Activated CD8-positive, alpha-beta memory T cell treated with anti-CD3 and anti-CD28 coated beads, Interleukin-2, amount 10 ng/mL, durations not matched to agents 7 days and 5 days (primary cell): ENCODE data around the gene MEN1. TPM values are rescaled to one million over a fixed set of nuclear protein-coding genes. Genes with fewer than 3 reads are reported as not detected.

Experiments
- ATAC-seq: fragments of 150-1000 bp; cut with Tn5 transposase; one replicate; pipeline ENCODE4 v1.10.0; 2021; ENCODE audit warnings: moderate library complexity
- CTCF ChIA-PET: fragments of 350-600 bp; sonication (Branson Sonifier 250); formaldehyde crosslinking; loops from one replicate; lab custom pipeline; 2021; ENCODE audit warnings: antibody characterized with exemption; lab: Charles Lee
- DNase-seq: peaks from one replicate; pipeline ENCODE4 v3.0.0-alpha.2; 2020
- H3K27ac Mint-ChIP-seq: one replicate; pipeline ENCODE4 v1.8.0; 2021; ENCODE audit warnings: mild to moderate bottlenecking, mixed read lengths
- H3K27me3 Mint-ChIP-seq: one replicate; pipeline ENCODE4 v1.8.0; 2021; ENCODE audit warnings: mixed read lengths
- H3K36me3 Mint-ChIP-seq: one replicate; pipeline ENCODE4 v1.8.0; 2021; ENCODE audit warnings: mild to moderate bottlenecking, mixed read lengths
- H3K4me1 Mint-ChIP-seq: one replicate; pipeline ENCODE4 v1.8.0; 2021; ENCODE audit warnings: mixed read lengths
- H3K4me3 Mint-ChIP-seq: one replicate; pipeline ENCODE4 v1.8.0; 2021; ENCODE audit warnings: mild to moderate bottlenecking, moderate library complexity, mixed read lengths
- H3K9me3 Mint-ChIP-seq: one replicate; pipeline ENCODE4 v1.8.0; 2022; ENCODE audit warnings: low read depth, mixed read lengths
- total RNA-seq, 2 experiments: library from RNA; stranded (reverse); gene quantifications; one replicate each; pipeline ENCODE4 v1.2.3, GENCODE V29; 2021

Gene MEN1
- total RNA-seq, 2 experiments from 2014 or later, result 31.2 to 42.1 TPM

DNA sequence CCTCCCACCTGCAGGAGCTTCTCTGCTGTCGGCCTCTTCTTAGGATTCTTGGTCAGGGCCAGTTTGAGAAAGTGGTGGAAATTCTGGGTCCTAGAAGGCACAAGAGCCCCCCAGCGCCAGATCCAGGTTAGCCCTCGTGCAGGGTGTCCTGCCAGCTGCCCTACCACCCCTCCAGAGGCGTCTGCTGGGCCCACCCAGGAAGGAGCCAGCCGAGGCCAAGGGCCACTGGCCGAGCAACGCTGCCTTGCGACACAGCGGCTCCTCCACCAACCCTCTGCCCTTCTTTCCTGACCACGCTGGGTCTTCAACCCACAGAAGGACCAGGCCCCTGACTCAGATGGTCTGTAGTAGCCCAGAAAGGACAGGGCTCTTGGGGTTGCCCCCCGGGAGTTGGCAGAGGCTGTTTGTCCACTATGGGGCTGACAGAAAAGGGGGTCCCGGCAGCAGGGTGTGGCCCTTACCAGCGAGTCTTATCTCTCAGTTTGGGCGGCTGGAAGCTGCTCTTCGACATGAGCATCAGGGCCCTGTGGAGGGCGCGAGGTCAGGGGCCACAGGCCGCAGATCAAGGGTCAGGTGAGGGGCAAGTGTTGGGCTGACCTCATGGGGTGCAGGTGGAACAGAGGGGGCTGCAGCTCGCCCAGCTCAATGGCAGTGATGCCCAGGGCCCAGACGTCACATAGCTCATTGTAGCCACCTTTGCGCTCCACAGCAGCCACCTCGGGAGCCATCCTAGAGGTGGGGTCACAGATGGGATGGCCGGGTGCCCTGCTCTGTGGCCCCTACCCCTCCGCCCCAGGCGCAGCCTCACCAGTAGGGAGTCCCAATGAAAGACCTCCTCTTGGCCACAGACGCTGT lies 9.8 kb downstream of the MEN1 start:
- Mint-ChIP-seq H3K4me3 (no peak overlapping the region), H3K4me1 (peaks cover 22% of the 10 kb centered on the region), H3K27ac (no peak overlapping the region), H3K36me3 (peaks cover 7% of the 10 kb centered on the region), H3K27me3 (no peaks in the 10 kb centered on the region), H3K9me3 (no peaks in the 10 kb centered on the region)
- CTCF ChIA-PET, result interaction anchor here (0.8 to 1.5 kb wide), 3 partner anchors 10 to 14 kb away, joined by 3 to 5 read pairs (median 3); partner anchors contain the start of gene MEN1
- ATAC-seq (no peak), DNase-seq (no peak)

DNA sequence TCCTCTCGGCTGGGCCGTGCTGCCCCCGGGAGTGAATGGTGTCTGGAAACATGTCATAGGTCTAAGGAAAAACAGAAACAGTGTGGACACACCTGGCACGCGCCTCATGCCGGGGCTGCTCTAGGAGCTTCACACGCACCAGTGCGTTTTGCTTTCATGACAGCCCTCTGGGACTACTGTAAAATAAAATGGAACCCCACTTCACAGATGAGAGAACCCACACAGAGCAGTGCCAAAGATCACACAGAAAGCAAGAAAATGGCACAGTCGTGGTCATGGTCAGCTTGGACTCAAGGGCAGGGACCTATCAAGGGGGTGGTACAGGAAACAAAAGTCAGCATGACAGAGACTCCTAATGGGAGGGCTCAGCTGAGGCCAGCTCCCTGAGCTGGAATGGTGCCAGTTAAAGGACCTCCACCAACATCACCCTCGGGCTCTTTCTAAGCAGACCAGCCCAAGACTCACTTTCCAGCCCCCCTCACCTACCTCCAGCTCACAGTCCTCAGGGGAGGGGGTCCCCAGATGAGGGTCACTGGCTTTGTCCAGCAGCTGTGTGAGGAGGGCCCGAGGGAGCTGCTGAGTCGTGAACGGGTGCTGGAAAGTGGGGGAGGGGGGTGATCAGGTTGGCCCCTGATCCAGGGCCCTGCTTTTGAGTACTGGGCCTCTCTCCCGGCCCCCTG lies 10.6 kb downstream of the MEN1 start:
- CTCF ChIA-PET, result interaction anchor here (1.3 to 2.3 kb wide), 3 partner anchors 11 to 21 kb away, joined by 5 to 6 read pairs (median 5); partner anchors contain the start of genes MEN1 and SF1
- Mint-ChIP-seq H3K9me3 (no peaks in the 10 kb centered on the region), H3K36me3 (peaks cover 7% of the 10 kb centered on the region), H3K4me1 (peaks cover 23% of the 10 kb centered on the region), H3K27ac (no peak overlapping the region), H3K4me3 (no peak overlapping the region), H3K27me3 (no peaks in the 10 kb centered on the region)
- DNase-seq (no peak), ATAC-seq (no peak)

DNA sequence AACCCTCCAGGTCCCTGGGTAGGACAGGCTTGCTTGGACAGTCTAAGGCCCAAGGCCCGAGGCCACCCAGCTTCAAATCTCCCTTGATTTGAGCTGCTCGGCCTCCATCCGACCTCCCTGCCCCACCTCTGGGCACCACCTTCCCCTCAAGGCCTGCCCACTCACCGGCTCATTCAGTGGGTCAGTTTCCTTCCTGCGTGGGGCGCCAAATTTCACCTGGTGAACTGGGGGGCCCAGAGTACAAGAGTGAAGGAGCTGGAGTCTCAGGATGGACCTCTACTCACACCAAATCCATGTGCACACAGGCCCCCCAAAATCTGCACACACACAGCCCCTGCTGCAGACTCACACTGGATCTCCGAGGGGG lies 11.1 kb downstream of the MEN1 start:
- Mint-ChIP-seq H3K36me3 (peaks cover 7% of the 10 kb centered on the region), H3K27ac (no peak overlapping the region), H3K27me3 (no peaks in the 10 kb centered on the region), H3K9me3 (no peaks in the 10 kb centered on the region), H3K4me1 (peaks cover 27% of the 10 kb centered on the region), H3K4me3 (no peak overlapping the region)
- ATAC-seq (no peak), DNase-seq (no peak)
- CTCF ChIA-PET, result interaction anchor here (1.3 to 2.3 kb wide), 2 partner anchors 12 to 20 kb away, joined by 5 to 6 read pairs; partner anchors contain the start of genes MEN1 and SF1

DNA sequence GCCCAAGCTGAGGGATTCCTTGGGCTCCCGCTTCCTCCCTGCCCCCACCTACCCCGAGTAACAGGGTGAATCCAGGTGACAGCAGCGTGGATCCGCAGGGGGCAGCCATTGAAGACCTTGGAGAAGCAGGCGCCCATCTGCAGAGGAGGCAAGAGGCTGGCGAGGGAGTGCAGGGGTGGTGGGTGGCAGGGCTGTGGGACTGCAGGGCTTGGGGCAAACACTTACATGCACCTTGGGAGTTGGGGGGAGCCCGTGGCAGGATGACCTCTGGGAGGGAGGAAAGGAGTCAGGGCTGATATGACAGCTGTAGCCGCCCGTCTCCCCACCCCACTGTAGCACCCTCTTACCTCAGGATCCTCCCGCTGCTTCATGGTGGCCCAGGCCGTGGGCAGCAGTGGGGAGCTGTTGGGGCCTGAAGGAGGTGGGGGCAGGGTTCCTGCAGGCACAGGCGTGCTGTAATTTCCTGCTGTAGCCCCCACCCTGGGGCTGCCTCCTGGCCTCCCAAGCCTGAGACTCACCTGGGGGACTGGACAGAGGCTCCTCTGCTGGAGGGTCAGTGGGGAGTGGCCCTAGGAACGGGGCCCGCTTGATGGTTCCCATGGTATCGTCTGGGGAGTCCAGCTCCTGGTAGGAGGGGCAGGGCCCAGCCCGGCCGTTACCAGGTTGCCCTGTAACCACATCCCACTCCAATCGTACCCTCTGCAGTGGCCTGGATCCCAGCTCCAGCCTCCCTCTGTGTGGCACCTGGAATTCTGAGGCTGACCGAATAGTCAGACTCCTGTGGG lies 13.4 kb downstream of the MEN1 start:
- Mint-ChIP-seq H3K4me1 (peaks cover 26% of the 10 kb centered on the region), H3K27ac (no peak overlapping the region)
- CTCF ChIA-PET, result interaction anchor here (1.2 kb wide), 1 partner anchor 9 kb away, joined by 3 read pairs; no protein-coding TSS in a partner anchor

DNA sequence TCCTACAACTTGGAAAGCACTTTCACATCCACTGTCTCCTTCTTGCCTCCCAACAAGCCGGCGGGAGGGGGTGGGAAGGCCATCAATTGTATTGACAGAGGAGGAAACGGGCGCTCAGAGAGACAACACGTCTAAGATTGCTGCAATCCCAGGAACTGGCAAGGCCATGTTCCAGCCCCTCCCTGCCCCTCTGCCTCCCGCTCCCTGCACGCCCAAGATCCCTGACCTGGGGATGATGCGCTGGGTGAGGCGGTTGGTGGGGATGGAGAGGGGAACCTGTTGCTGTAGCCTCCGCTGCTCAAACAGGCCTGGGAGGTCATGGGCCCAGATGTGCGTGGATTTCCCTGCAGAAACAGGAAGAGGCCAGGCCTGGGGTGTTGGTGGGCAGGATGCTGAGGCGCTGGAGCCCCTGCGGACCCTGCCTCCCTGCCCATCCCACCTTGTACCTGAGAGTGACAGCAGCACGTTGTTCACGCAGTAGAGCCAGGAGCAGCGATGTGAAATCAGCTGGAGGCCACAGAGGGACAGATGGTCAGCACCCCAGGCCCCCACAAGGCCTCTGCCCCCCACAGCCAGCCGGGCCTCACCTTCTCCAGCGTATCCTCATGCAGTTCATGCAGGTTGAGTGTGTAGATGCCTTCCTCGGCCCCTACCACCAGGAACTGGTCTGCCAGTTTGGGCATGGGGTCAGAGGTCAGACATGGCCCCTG lies 14.1 kb downstream of the MEN1 start:
- Mint-ChIP-seq H3K27ac (no peak overlapping the region), H3K4me1 (peaks cover 24% of the 10 kb centered on the region), H3K36me3 (peaks cover 7% of the 10 kb centered on the region), H3K27me3 (no peaks in the 10 kb centered on the region), H3K4me3 (no peak overlapping the region), H3K9me3 (no peaks in the 10 kb centered on the region)
- ATAC-seq, result no peak
- CTCF ChIA-PET, result interaction anchor here (1.2 kb wide), 1 partner anchor 9 kb away, joined by 3 read pairs; no protein-coding TSS in a partner anchor
- no peak for DNase-seq

More for the DNA sequence above, 13.4 kb downstream of the MEN1 start:
- DNase-seq, result no peak
- Mint-ChIP-seq H3K27me3 (no peaks in the 10 kb centered on the region), H3K4me3 (no peak overlapping the region), H3K36me3 (peaks cover 7% of the 10 kb centered on the region), H3K9me3 (no peaks in the 10 kb centered on the region)
- ATAC-seq, result no peak

DNA sequence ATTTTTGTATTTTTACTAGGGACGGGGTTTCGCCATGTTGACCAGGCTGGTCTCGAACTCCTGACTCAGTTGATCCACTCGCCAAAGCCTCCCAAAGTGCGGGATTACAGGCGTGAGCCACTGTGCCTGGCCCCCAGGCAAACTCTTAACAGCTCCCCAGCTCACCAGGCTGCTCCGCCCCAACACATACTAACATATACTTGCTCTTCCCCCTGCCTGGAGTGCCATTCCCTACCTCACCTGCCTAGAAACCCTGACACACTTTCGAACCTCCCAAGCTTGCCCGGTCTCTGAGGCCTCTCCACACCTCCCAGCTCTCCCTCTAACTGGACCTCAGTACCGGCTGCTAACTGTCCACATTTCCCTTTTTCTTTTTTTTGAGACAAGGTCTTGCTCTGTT lies 15.8 kb downstream of the MEN1 start:
- Mint-ChIP-seq H3K27me3 (no peaks in the 10 kb centered on the region), H3K4me1 (peaks cover 24% of the 10 kb centered on the region), H3K4me3 (no peak overlapping the region), H3K36me3 (peaks cover 7% of the 10 kb centered on the region), H3K9me3 (no peaks in the 10 kb centered on the region), H3K27ac (peak overlapping the region; percentile 3)
- CTCF ChIA-PET, result interaction anchor here (1.0 to 1.4 kb wide), 3 partner anchors 16 to 467 kb away, joined by 3 read pairs; partner anchors contain the start of genes POLA2 and SF1
- DNase-seq (no peak), ATAC-seq (no peak)

DNA sequence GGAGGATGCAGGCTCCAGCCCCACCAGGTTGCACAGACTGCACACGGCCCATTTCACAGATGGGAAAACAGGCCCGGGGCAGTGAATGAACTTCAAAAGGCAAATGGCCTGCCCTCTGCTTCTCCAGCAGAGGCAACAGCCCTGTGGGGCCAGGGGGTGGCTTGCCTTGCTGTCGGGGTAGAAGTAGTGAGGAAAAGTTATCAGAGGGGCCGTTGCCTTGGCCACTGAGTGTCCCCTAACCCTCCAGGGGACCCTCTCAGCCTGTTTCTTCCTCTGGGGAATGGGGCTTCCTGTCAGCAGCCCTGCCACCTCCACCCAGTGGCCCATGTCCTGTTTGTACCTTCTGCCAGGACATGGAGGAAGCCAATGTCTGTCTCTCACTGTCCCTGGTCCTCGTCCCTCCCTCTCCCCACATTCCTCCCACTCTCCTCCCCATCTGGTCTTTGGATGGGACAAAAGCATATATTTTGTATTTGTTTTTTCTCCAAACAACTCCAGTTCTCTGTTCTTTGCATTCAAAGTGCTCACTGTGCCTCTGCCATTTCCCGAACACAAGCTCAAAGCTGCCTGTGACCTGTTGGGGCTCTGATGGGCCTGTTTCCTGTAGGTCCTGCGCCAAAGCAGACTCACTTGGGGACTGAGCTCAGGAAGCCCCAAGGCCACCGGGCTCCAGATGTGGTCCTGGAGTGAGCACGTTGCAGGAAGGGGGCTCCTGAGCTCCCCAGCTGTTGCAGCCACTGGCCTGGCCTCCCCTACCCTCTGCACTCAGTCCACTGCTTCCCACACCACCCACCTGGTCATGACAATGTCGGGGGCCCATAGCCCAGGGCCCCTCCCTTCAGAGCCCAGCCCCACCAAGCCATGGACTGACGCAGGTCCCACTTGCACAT lies 16.8 kb downstream of the MEN1 start:
- peak overlapping the region; percentile 66 for H3K27ac Mint-ChIP-seq
- H3K4me1 Mint-ChIP-seq, result peaks cover 20% of the 10 kb centered on the region
- ATAC-seq (no peak), DNase-seq (no peak)
- no peaks in the 10 kb centered on the region for H3K27me3 Mint-ChIP-seq
- peaks cover 3% of the 10 kb centered on the region for H3K36me3 Mint-ChIP-seq
- no peak overlapping the region for H3K4me3 Mint-ChIP-seq
- CTCF ChIA-PET, result interaction anchor here (1.4 kb wide), 1 partner anchor 15 kb away, joined by 3 read pairs; the partner anchor contains the start of gene SF1
- no peaks in the 10 kb centered on the region for H3K9me3 Mint-ChIP-seq

DNA sequence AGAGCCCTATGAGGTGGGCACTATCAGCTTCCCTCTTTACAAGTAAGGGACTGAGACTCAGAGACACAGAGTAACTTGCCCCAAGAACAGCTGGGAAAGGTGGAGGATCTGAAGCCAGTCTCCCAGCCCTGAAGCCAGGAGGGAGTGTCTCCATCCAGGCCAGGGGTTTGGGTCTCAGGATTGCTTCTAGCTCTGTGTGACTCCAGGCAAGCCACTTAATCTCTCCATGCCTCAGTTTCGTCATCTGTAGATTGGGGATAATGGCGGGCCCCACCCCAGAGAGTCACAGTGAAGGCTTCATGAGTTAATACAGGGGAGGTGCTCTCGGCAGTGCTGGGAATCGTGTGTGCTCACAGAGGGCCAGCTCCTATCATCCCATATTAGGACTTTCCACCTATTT lies 17.9 kb downstream of the MEN1 start:
- no peak for ATAC-seq
- CTCF ChIA-PET, result interaction anchor here (1.0 kb wide), 1 partner anchor 54 kb away, joined by 3 read pairs; no protein-coding TSS in a partner anchor
- peaks cover 20% of the 10 kb centered on the region for H3K4me1 Mint-ChIP-seq

DNA sequence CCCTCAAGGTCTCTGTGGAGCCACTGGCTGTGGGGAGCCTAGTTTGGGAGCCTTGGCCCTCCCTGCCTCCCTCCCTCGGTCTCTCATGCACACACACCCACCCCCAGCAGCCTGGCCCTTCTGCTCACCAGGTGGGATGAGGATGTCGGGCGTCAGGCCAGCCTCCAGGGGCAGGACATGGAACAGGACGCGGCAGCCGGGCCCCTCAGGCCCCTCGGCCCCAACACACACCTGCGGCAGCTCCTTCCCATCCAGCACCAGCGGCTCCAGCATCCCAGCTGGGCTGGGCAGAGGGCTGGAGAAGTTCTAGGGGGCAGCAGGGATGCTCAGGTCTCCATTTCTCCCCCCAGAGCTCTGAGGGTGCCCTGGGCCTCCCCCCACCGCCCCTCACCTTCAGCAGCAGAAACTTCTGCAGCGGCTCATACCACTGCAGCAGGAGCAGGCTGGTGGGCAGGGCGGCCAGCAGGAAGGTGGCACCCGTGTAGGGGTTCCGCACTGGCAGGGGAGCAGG lies 18.5 kb downstream of the MEN1 start:
- Mint-ChIP-seq H3K27me3 (no peaks in the 10 kb centered on the region), H3K4me3 (no peak overlapping the region), H3K27ac (peak overlapping the region; percentile 36), H3K9me3 (no peaks in the 10 kb centered on the region), H3K36me3 (peaks cover 3% of the 10 kb centered on the region), H3K4me1 (peaks cover 20% of the 10 kb centered on the region)
- ATAC-seq, result no peak
- DNase-seq, result no peak
- CTCF ChIA-PET, result interaction anchor here (1.0 kb wide), 1 partner anchor 54 kb away, joined by 3 read pairs; no protein-coding TSS in a partner anchor

More for the DNA sequence above, 17.9 kb downstream of the MEN1 start:
- DNase-seq, result no peak
- Mint-ChIP-seq H3K27me3 (no peaks in the 10 kb centered on the region), H3K27ac (peak overlapping the region; percentile 4), H3K9me3 (no peaks in the 10 kb centered on the region), H3K36me3 (peaks cover 3% of the 10 kb centered on the region), H3K4me3 (no peak overlapping the region)

DNA sequence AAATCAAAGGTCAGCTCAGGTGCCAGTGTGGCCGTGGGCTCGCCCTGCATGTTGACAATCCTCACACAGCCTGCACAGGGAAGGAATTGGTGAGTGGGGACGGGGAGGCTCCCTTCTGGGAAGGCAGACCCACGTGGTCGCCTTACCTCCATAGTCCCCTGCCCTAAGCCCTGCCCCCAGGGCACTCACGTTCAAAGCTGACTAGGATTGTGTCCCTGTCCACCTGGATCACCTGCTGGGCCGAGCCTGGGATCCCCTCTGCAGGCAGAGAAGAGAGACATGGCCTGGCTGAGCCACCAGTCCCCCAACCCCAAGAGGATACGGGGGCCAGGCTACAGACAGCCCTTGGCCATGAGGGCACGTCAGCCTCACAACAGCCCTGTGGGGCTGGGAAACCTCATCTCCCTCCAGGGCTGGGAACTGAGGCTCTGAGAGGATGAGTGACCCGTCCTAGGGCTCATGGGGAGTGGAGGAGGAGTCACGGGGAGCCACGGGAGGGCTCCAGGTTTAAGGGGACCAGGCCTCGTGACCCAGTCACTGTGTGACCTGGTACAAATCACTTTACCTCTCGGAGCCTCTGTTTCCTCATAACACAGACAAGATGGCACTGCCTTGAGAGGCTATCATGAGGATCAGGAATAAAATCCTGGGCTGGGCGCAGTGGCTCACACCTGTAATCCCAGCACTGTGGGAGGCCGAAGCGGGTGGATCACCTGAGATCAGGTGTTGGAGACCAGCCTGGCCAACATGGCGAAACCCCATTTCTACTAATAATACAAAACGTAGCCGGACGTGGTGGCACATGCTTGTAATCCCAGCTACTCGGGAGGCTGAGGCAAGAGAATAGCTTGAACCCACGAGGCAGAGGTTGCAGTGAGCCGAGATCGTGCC lies 19.9 kb downstream of the MEN1 start:
- Mint-ChIP-seq H3K27me3 (no peaks in the 10 kb centered on the region), H3K27ac (no peak overlapping the region), H3K9me3 (no peaks in the 10 kb centered on the region), H3K4me1 (peaks cover 12% of the 10 kb centered on the region), H3K4me3 (no peak overlapping the region), H3K36me3 (no peaks in the 10 kb centered on the region)
- DNase-seq (no peak), ATAC-seq (no peak)
- CTCF ChIA-PET, result no interaction called here
